Mucosa of gallbladder (tissue), 1 donor: ENCODE results near the gene PDZD7. TPM values are rescaled to one million over a fixed set of nuclear protein-coding genes. Genes with fewer than 3 reads are reported as not detected.
"Not testable (repeated sequence)": the region's sequence is repeated elsewhere in the genome, so short reads cannot be mapped to it uniquely, and the experiment has no call there.

Experiments
- DNase-seq: peaks from one replicate; pipeline ENCODE4 v3.0.0-alpha.2; 2020; ENCODE audit warnings: low spot score
- total RNA-seq: library from RNA; stranded (reverse); gene quantifications from one replicate; pipeline ENCODE4 v1.2.1, GENCODE V29; 2021
- donor health status: DM: no; HTN: no; CAD: no.

Gene PDZD7
- total RNA-seq, 1 donor from 2014 or later: 5.3 TPM

- DNase-seq: no peak
These were observed 46.9 kb downstream of the PDZD7 start for GRCh38 chr10:100983868-100984671.

DNA sequence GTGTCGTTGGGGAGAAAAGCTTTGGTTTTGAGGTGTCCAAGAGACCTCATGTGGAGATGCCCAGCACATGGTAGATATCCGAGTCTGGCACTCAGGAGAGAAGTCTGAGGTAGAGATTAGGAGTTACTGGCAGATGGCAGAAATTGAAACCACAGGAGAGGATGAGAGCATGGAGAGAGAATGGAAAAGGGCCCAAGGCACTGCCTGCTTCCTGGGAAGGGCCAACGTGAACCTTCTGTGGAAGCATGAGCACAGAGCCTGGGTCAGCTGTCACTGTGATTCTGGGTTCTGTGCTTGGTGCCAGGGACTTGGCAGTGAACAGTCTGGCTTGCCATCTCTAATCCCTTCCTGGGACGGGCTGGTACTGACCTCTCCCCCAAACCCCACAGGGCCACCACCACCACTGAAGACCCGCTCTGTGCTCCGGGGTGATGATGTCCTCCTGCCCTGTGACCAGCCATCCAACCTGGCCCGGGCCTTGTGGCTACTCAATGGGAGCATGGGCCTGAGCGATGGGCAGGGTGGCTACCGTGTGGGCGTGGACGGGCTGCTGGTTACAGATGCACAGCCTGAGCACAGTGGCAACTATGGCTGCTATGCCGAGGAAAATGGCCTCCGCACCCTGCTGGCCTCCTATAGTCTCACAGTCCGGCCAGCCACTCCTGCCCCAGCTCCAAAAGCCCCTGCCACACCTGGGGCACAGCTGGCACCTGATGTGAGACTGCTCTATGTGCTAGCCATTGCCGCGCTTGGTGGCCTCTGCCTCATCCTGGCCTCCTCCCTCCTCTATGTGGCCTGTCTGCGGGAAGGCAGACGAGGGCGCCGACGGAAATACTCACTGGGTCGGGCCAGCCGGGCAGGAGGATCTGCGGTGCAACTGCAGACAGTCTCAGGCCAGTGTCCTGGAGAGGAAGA, 47.8 kb downstream of the PDZD7 start:
- DNase-seq: no peak

- DNase-seq: no peak
These were observed 49.7 kb downstream of the PDZD7 start for GRCh38 chr10:100981178-100981772.

DNA sequence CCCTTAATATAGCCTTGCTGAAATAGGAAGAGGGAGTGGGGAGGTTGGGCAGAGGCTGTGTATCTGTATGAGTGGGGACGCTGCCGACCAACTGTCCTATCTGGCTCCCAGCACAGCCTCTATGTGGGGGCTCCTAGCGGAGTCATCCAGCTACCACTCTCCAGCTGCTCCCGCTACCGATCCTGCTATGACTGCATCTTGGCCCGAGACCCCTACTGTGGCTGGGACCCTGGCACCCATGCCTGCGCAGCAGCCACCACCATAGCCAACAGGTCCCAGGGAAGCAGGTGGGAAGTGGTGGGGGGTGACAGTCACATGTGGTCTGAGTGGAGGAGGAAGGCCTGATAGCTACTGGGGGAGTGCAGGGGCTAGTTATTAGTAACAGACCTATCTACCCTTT, 50.2 kb downstream of the PDZD7 start:
- DNase-seq: no peak

GRCh38 chr10:100980311-100980710, 50.6 kb downstream of the PDZD7 start:
- DNase-seq: no peak

GRCh38 chr10:100979791-100980272, 51.1 kb downstream of the PDZD7 start:
- no peak for DNase-seq

- DNase-seq: no peak
These were observed 52.1 kb downstream of the PDZD7 start for GRCh38 chr10:100978901-100979195.

DNA sequence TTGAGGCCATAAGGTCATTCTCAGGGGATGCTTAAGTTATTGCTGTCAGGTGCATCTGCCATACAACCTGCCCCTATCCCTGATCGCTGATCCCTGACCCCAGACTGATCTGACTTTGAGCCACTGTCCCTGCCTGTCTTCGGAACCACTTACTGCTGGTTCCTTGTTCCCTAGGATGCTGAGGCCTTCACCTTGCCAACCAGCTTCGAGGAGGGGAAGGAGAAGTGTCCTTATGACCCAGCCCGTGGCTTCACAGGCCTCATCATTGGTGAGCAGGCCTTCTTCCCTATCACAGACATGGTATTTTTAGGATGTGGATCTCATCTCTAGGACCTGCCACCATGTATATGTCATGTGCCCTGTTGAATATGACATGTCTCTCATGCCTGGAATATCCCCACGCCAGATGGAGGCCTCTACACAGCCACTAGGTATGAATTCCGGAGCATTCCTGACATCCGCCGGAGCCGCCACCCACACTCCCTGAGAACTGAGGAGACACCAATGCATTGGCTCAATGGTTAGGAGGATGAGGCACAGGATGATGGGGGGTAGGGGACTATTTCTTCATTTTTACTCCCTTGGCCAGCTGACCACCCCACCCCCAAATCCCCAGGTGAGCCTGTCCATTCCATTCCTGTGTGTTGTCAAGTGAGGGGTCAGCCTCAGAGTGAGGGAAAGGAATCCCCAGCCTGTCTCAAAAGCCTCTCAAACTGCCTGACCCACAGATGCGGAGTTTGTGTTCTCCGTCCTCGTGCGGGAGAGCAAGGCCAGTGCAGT, 52.6 kb downstream of the PDZD7 start:
- DNase-seq: no peak

GRCh38 chr10:100977436-100977835, 53.5 kb downstream of the PDZD7 start:
- no peak for DNase-seq

- no peak for DNase-seq
These were observed 54.0 kb downstream of the PDZD7 start for GRCh38 chr10:100976906-100977305.

DNA sequence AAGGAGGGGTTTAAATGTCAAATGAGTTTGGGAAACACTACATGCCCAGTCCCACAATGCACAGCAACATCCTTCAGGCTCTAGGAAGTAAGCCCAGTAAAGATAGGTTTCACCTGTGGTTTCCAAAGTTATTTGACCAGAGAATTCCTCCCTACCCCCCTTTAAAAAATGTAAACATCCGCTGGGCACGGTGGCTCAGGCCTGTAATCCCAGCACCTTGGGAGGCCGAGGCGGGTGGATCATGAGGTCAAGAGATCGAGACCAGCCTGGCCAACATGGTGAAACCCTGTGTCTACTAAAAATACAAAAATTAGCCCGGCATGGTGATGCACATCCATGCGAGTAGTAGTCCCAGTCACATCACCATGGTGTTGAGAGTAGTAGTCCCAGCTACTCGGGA, 55.5 kb downstream of the PDZD7 start:
- DNase-seq: not testable (repeated sequence)

DNA sequence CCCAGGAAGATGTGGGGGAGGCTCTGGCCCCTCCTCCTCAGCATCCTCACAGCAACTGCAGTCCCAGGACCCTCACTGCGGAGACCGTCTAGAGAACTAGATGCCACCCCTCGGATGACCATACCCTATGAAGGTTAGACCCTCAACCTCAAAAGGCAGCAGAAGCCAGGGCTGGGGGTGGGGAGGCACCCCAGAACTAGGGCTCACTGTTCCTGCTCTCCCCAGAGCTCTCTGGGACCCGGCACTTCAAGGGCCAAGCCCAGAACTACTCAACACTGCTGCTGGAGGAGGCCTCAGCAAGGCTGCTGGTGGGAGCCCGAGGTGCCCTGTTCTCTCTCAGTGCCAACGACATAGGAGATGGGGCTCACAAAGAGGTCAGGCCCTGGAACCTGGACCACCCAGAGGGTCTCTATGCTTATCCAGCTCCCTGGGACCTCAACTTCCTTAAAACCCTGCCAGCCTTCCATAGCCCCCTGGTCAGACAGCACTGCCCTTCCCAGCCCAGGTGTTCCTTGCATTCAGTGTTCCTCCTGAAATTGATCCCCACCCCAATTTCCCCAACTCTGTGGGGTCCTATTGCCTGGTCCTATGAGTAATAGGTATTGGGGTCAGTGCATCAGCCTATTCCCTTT, 57.9 kb downstream of the PDZD7 start:
- DNase-seq: no peak

- DNase-seq: no peak
These were observed 58.6 kb downstream of the PDZD7 start for GRCh38 chr10:100972115-100972903.

DNA sequence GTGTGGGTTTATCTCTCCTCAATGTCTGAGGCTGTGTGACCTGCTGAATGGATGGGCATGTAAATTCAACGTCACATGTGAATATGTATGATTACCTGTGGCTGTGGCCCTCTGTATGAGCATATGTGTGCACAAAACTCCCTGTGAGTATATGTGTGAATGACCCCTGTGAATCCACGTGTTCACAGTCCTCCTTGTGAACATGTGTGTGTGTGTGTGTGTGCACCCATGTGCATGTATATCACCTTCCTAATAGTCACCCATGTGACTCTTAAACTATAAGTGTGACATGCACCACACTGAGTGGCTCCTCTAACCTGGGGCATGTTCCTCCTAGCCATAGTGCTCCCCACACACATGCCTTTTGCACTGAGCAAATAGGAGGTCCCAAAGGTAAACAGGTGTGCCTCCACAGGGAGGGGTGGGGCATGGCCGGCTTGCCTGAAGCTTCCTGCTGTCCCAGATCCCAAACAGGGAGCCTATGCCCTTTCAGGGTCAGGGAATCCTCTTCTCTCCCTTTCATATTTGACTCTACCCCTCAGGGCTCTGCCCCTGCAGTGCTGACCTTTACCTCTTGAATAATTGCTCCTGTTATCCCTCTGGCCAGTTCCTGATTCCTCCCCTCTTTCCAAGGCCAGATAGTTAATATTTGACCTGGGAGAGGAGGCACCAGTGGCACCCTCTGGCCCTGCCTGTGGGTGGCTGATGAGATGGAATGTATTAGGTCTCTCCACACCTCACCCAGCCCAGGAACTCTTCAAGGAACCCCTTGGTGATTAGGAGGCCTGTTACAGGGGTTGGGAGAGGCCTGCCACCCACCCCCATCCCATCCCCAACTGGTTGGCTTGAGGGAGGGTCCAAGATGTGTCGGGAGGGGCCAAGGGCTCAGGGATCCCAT, 59.8 kb downstream of the PDZD7 start:
- DNase-seq: peak; percentile 63

GRCh38 chr10:100970076-100970913, 60.6 kb downstream of the PDZD7 start:
- DNase-seq: peak; percentile 46

DNA sequence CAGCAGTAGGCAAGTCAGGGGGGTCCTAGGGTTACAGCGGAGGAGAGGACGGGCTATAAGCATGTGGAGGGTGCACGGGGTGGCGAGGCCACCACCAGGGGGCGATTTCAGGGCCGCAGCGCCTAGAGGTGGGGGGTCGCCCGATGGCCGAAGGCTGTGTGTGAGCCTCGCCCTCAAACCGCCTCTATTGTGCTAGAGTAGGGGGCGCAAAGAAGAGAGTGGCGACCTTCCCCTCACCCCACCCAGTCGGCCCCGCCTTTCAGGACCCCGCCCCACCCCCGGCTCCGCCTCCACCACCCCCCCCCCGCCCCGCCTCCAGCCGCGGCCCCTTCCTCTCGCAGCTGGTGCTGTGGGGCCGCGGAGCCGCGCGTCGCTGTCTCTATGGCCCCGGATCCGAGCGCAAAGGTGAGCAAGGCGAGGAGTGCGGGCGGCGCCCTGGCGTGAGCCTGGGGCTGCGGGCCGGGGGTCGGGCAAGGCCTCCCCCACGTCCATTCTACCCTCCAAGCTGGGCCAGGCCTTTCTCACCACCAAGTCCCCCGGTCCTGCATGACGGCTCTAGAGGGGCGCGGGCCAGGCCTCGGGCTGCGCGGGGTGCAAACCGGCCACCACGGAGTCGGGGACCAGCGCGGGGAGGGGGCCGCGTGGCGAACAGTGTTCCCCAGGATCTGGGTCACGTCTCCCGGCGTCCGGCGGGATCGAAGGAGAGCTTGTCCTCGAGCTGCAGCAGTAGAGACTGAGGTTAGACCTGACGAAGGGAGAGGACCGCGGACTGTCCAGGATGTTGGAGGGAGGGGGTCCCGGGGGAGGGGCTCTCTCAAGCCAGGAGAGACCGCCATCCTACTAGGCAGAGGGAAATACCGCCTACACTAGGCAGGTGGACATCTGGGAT, 61.5 kb downstream of the PDZD7 start, which contains the start of gene SEMA4G:
Gene SEMA4G (plus strand): TSS at position 318 of the 889 bp plus-strand sequence. CDS start 3,409 bp downstream, outside the sequence.
- DNase-seq: peak; percentile 34

DNA sequence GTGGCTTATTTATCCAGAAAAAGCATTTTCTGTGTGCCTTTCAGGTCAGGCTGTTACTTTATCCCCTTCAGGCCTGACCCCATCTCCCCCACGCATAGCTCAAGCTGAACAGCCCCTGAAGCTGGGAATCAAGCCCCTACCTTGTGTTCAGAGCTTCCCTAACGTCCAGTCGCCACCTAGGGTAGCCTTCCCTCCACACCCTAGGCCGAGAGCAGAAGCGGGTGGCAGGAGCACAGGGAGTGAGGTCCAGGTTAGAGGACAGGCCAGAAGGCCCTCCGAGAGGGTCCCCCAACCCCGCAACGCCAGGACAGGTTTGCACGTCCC, 62.1 kb downstream of the PDZD7 start:
- no peak for DNase-seq
